Mesenchymal stem cell (in vitro differentiated cells and primary cell): ENCODE data around the gene L3MBTL1.

Experiments
- DNase-seq: peaks from one replicate; pipeline ENCODE4 v3.0.0-alpha.2; 2013
- H2AFZ ChIP-seq: one replicate; pipeline ENCODE4 v1.6.1; 2013; ENCODE audit warnings: low read depth, mild to moderate bottlenecking, control low read depth, inconsistent platforms, low read length, moderate library complexity
- H2AK5ac ChIP-seq: 2 replicates; pipeline ENCODE4 v1.6.1; 2013; ENCODE audit warnings: low read length, moderate library complexity, mild to moderate bottlenecking, inconsistent platforms; ENCODE audit not compliant: severe bottlenecking
- H2BK120ac ChIP-seq: one replicate; pipeline ENCODE4 v1.6.1; 2013; ENCODE audit warnings: low read depth, mild to moderate bottlenecking, inconsistent platforms, low read length, moderate library complexity
- H2BK12ac ChIP-seq, 2 experiments: one replicate each; pipeline ENCODE4 v1.6.1; 2013; ENCODE audit warnings: inconsistent platforms in 2 of 2, low read length in 2 of 2, mild to moderate bottlenecking in 2 of 2, moderate library complexity in 2 of 2, control low read depth in 1 of 2
- H2BK15ac ChIP-seq: one replicate; pipeline ENCODE4 v1.6.1; 2013; ENCODE audit warnings: mild to moderate bottlenecking, low read depth, inconsistent platforms; ENCODE audit not compliant: poor library complexity, severe bottlenecking
- H2BK5ac ChIP-seq: 2 replicates; pipeline ENCODE4 v1.6.1; 2013; ENCODE audit warnings: low read depth, mild to moderate bottlenecking, low read length, control low read depth, inconsistent platforms; ENCODE audit not compliant: poor library complexity, severe bottlenecking
- H3K14ac ChIP-seq, 2 experiments: one replicate each; pipeline ENCODE4 v1.6.1; 2013; ENCODE audit warnings: inconsistent platforms in 2 of 2, low read length in 2 of 2, control low read depth in 1 of 2, mild to moderate bottlenecking in 1 of 2, moderate library complexity in 1 of 2
- H3K18ac ChIP-seq, 2 experiments: one replicate each; pipeline ENCODE4 v1.6.1; 2013; ENCODE audit warnings: inconsistent platforms in 2 of 2, low read length in 2 of 2, control low read depth in 1 of 2, low read depth in 1 of 2, mild to moderate bottlenecking in 1 of 2
- H3K23ac ChIP-seq, 2 experiments: one replicate each; pipeline ENCODE4 v1.6.1; 2013; ENCODE audit warnings: inconsistent platforms in 2 of 2, low read length in 2 of 2, mild to moderate bottlenecking in 2 of 2, moderate library complexity in 2 of 2, control low read depth in 1 of 2
- H3K27ac ChIP-seq: 2 replicates; pipeline ENCODE4 v1.5.1; 2013; ENCODE audit warnings: mild to moderate bottlenecking, moderate library complexity, low read length, control low read depth, inconsistent platforms; ENCODE audit not compliant: poor library complexity, severe bottlenecking
- H3K27me3 ChIP-seq, 2 experiments: 2 replicates each; pipeline versions ENCODE4 v1.6.1 to v1.7.0; 2013; ENCODE audit warnings: low read length in 2 of 2, mild to moderate bottlenecking in 2 of 2, moderate library complexity in 2 of 2, control low read depth in 1 of 2, inconsistent platforms in 1 of 2; ENCODE audit not compliant: control insufficient read depth in 1 of 2, insufficient read depth in 1 of 2
- H3K36me3 ChIP-seq, 2 experiments: 2 replicates each; pipeline versions ENCODE4 v1.6.1 to v1.7.0; 2013; ENCODE audit warnings: low read length in 2 of 2, control low read depth in 1 of 2, inconsistent platforms in 1 of 2, low read depth in 1 of 2, mild to moderate bottlenecking in 1 of 2; ENCODE audit not compliant: insufficient read depth in 2 of 2, control insufficient read depth in 1 of 2
- H3K4ac ChIP-seq, 2 experiments: one replicate each; pipeline ENCODE4 v1.6.1; 2013; ENCODE audit warnings: inconsistent platforms in 2 of 2, low read length in 2 of 2, mild to moderate bottlenecking in 2 of 2, moderate library complexity in 2 of 2, control low read depth in 1 of 2, low read depth in 1 of 2
- H3K4me1 ChIP-seq: 2 replicates; pipeline ENCODE4 v1.6.1; 2013; ENCODE audit warnings: low read depth, low read length, control low read depth; ENCODE audit not compliant: control insufficient read depth, insufficient read depth
- H3K4me2 ChIP-seq: 2 replicates; pipeline ENCODE4 v1.6.1; 2013; ENCODE audit warnings: low read length, mild to moderate bottlenecking, inconsistent platforms; ENCODE audit not compliant: poor library complexity, severe bottlenecking
- H3K4me3 ChIP-seq, 2 experiments: 2 replicates each; pipeline versions ENCODE4 v1.5.1 to v1.7.0; 2013; ENCODE audit warnings: low read length in 2 of 2, mild to moderate bottlenecking in 2 of 2, control low read depth in 1 of 2, low read depth in 1 of 2; ENCODE audit not compliant: insufficient read depth in 1 of 2
- H3K79me1 ChIP-seq: replicated peaks from 2 replicates; pipeline ENCODE4 v1.6.1; 2013; ENCODE audit warnings: mild to moderate bottlenecking, control low read depth, low read length, inconsistent platforms; ENCODE audit not compliant: poor library complexity, severe bottlenecking
- H3K9ac ChIP-seq: 2 replicates; pipeline ENCODE4 v1.7.0; 2013; ENCODE audit warnings: mild to moderate bottlenecking, low read length, moderate library complexity
- H3K9me3 ChIP-seq: 2 replicates; pipeline ENCODE4 v1.7.0; 2013; ENCODE audit warnings: mild to moderate bottlenecking, low read length; ENCODE audit not compliant: control insufficient read depth
- H4K8ac ChIP-seq: one replicate; pipeline ENCODE4 v1.6.1; 2013; ENCODE audit warnings: inconsistent platforms, mild to moderate bottlenecking, low read length, moderate library complexity
- H4K91ac ChIP-seq: one replicate; pipeline ENCODE4 v1.6.1; 2013; ENCODE audit warnings: mild to moderate bottlenecking, low read length, inconsistent platforms
- WGBS: methylation state at CpG from one replicate; pipeline ENCODE4 v1.1.7; 2013; ENCODE audit warnings: mixed read lengths; 5-methylcytosine and 5-hydroxymethylcytosine counted together

Gene L3MBTL1

GRCh38 chr20:43532416-43533055, 25.0 kb downstream of the L3MBTL1 start:
- Histone ChIP-seq H2AK5ac (no peak overlapping the region), H3K4me1 (peaks cover 6% of the 10 kb centered on the region), H3K27ac (no peak overlapping the region), H2AFZ (no peak overlapping the region), H2BK120ac (no peak overlapping the region), H3K9me3 (no peaks in the 10 kb centered on the region), H3K27me3 (no peaks in the 10 kb centered on the region), H2BK5ac (no peak overlapping the region), H4K8ac (no peak overlapping the region), H3K36me3 (peaks cover 0 to 38% of the 10 kb centered on the region in 2 experiments), H2BK15ac (no peak overlapping the region), H3K18ac (no peak overlapping the region), H2BK12ac (no peak overlapping the region), H3K79me1 (no peaks in the 10 kb centered on the region), H3K9ac (no peak overlapping the region), H3K23ac (no peak overlapping the region), H3K14ac (no peak overlapping the region), H3K4ac (no peak overlapping the region), H4K91ac (no peak overlapping the region), H3K4me2 (no peak overlapping the region), H3K4me3 (no peak overlapping the region)
- no peak for DNase-seq
- 96% methylated on average over 8 of the region's 9 CpGs for WGBS

DNA sequence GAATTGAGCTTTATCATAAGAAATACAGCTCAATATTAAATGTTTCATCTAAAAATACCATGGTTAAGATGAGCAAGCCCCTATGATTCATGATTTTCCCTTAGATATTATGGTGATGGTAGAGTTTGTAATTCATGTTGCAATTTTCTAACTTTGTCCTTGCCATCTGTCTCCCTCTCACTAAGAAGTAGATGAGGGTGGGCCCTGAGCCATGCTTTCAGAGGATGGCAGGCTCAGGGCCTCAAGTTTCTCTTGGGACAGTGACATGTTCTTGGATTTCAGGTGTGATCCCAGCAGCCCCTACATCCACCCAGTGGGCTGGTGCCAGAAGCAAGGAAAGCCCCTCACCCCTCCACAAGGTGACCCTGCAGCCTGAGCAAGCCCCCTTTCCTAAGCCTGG, 25.6 kb downstream of the L3MBTL1 start:
- Histone ChIP-seq H3K4ac (no peak overlapping the region), H3K4me3 (no peak overlapping the region), H3K4me2 (no peak overlapping the region), H4K91ac (no peak overlapping the region), H3K4me1 (peaks cover 6% of the 10 kb centered on the region), H2BK120ac (no peak overlapping the region), H3K9ac (no peak overlapping the region), H2BK15ac (no peak overlapping the region), H3K14ac (no peak overlapping the region), H2AK5ac (no peak overlapping the region), H3K18ac (no peak overlapping the region), H3K79me1 (no peaks in the 10 kb centered on the region), H4K8ac (no peak overlapping the region), H2BK12ac (no peak overlapping the region), H3K27ac (no peak overlapping the region), H2BK5ac (no peak overlapping the region), H3K27me3 (no peaks in the 10 kb centered on the region), H3K23ac (no peak overlapping the region), H2AFZ (no peak overlapping the region), H3K36me3 (peaks cover 0 to 38% of the 10 kb centered on the region in 2 experiments), H3K9me3 (no peaks in the 10 kb centered on the region)
- no peak for DNase-seq

DNA sequence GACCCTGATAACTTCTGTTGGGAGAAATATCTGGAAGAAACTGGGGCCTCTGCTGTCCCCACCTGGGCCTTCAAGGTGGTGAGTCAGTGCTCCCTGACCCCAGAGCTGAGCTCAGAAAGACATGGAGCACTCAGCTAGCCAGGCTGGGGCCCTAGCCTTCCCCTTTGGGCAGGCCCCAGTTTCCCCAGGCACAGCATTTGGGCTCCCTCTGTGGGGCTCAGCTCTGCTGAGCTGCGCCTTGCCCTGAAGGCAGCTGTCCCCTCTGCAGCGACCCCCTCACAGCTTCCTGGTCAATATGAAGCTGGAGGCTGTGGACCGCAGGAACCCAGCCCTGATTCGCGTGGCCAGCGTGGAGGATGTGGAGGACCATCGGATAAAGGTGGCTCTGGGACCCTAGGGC, 26.5 kb downstream of the L3MBTL1 start:
- H3K27me3 ChIP-seq = no peaks in the 10 kb centered on the region
- H3K27ac ChIP-seq = no peak overlapping the region
- H3K36me3 ChIP-seq = peaks cover 0 to 40% of the 10 kb centered on the region in 2 experiments
- H3K79me1 ChIP-seq = no peaks in the 10 kb centered on the region
- no peak overlapping the region for H4K8ac ChIP-seq
- DNase-seq = no peak
- no peak overlapping the region for H2AFZ ChIP-seq
- H3K4me1 ChIP-seq = peaks cover 6% of the 10 kb centered on the region
- no peak overlapping the region for H2BK15ac ChIP-seq
- H2BK12ac ChIP-seq = no peak overlapping the region
- no peak overlapping the region for H3K9ac ChIP-seq
- no peak overlapping the region for H2BK5ac ChIP-seq
- no peak overlapping the region for H3K4me3 ChIP-seq
- H3K14ac ChIP-seq = no peak overlapping the region
- H3K23ac ChIP-seq = no peak overlapping the region
- no peak overlapping the region for H3K4ac ChIP-seq
- no peak overlapping the region for H3K4me2 ChIP-seq
- no peaks in the 10 kb centered on the region for H3K9me3 ChIP-seq
- H2AK5ac ChIP-seq = no peak overlapping the region
- H4K91ac ChIP-seq = no peak overlapping the region
- H3K18ac ChIP-seq = no peak overlapping the region
- no peak overlapping the region for H2BK120ac ChIP-seq
- WGBS = 95% methylated on average over 7 of the region's 7 CpGs

DNA sequence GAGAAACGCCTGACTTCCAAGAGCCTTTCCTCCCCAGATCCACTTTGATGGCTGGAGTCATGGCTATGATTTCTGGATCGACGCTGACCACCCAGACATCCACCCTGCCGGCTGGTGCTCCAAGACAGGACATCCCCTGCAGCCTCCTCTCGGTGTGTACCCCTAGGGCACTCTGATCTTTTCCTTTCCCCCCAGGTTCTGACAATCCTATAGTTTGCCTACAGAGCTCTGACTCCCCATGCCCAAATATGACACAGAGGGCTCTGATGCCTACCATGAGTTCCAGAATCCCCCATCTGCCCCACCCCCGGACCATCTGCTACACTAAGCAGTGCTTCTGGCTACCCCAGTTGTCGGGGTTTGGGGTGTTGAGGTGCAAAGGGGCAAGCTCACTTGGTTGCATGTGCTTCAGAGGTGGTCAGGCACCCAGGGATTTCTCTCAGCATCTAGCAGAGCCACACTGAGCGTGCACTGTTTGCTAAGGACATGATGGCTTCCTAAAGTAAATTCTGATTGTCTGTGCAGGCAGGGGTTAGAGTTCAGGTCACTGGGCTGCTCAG, 27.4 kb downstream of the L3MBTL1 start:
- Histone ChIP-seq H2BK5ac (no peak overlapping the region), H3K27ac (no peak overlapping the region), H3K4me2 (no peak overlapping the region), H3K23ac (no peak overlapping the region), H3K79me1 (no peaks in the 10 kb centered on the region), H3K9me3 (no peaks in the 10 kb centered on the region), H3K4ac (no peak overlapping the region), H3K4me1 (peaks cover 8% of the 10 kb centered on the region), H2BK12ac (no peak overlapping the region), H3K18ac (no peak overlapping the region), H2BK120ac (no peak overlapping the region), H2AFZ (no peak overlapping the region), H2AK5ac (no peak overlapping the region), H3K14ac (no peak overlapping the region), H3K4me3 (no peak overlapping the region), H4K91ac (no peak overlapping the region), H4K8ac (no peak overlapping the region), H3K27me3 (no peaks in the 10 kb centered on the region), H3K9ac (no peak overlapping the region), H2BK15ac (no peak overlapping the region), H3K36me3 (peaks cover 0 to 39% of the 10 kb centered on the region in 2 experiments)
- DNase-seq = no peak
- WGBS = 87% methylated on average over 7 of the region's 8 CpGs
